K562 (cell line): Measurements from ENCODE around the gene ORC1. TPM values are rescaled to one million over a fixed set of nuclear protein-coding genes. Genes with fewer than 3 reads are reported as not detected.

Experiments
- ATAC-seq: fragments of 200-7000 bp; cut with Tn5 transposase; 3 replicates; pipeline ENCODE4 v1.9.1; 2020; ENCODE audit warnings: moderate library complexity
- BruUV-seq: library from RNA; stranded (reverse); fragments of 400-500 nt; replicated peaks from 2 replicates; lab custom pipeline; 2021; lab: Mats Ljungman, UMichigan
- CTCF ChIA-PET: fragments of 300-600 bp; formaldehyde crosslinking; extraction: SDS; loops from one replicate; lab custom pipeline; 2021; ENCODE audit warnings: low intra/inter-chr PET ratio; lab: Yijun Ruan, JAX
- POLR2A ChIA-PET: fragments of 300-600, 350-650 bp; sonication (Branson Sonifier 250); formaldehyde crosslinking; extraction: SDS; loops from one replicate; lab custom pipeline; 2021; ENCODE audit warnings: antibody characterized with exemption, inconsistent platforms; lab: Yijun Ruan, JAX
- DNase-seq, 4 experiments: peaks; one replicate each; pipeline versions ENCODE4 v3.0.0 to v3.0.0-alpha.2; 2011 to 2018; ENCODE audit warnings: low spot score in 3 of 4, mixed read lengths in 3 of 4; ENCODE audit errors: extremely low read depth in 1 of 4
- FAIRE-seq: peaks from 2 replicates; lab custom pipeline; 2011; peaks lifted over from hg19 to GRCh38; lab: Jason Lieb, UNC
- H2AFZ ChIP-seq: 2 replicates; pipeline ENCODE4 v1.6.0; 2011; ENCODE audit warnings: low read depth, low read length, control low read depth, inconsistent platforms
- H3K27ac ChIP-seq: fragments of 200-600 bp; 3 replicates; pipeline ENCODE4 v1.8.0; 2011; ENCODE audit warnings: low read depth, mild to moderate bottlenecking, control low read depth, inconsistent platforms, low read length, moderate library complexity, mixed read lengths; ENCODE audit errors: extremely low read depth
- H3K27me3 ChIP-seq, 2 experiments: fragments of 300-600 bp in 1 of 2; 2 replicates in 1 of 2; 3 replicates in 1 of 2; pipeline versions ENCODE4 v1.6.0 to v1.8.0; 2011; ENCODE audit warnings: inconsistent platforms in 2 of 2, low read length in 2 of 2, mild to moderate bottlenecking in 1 of 2, mixed read lengths in 1 of 2, moderate library complexity in 1 of 2; ENCODE audit not compliant: control insufficient read depth in 2 of 2, insufficient read depth in 2 of 2
- H3K36me3 ChIP-seq: fragments of 300-600 bp; 3 replicates; pipeline ENCODE4 v1.8.0; 2011; ENCODE audit warnings: mild to moderate bottlenecking, low read length, inconsistent platforms; ENCODE audit not compliant: control insufficient read depth, insufficient read depth
- H3K4me1 ChIP-seq, 2 experiments: fragments of 200-600 bp in 1 of 2; replicated peaks in 1 of 2; 2 replicates in 1 of 2; 3 replicates in 1 of 2; pipeline versions ENCODE4 v1.5.1 to v1.8.0; 2011; ENCODE audit warnings: inconsistent platforms in 2 of 2, low read length in 2 of 2, mild to moderate bottlenecking in 1 of 2, mixed read lengths in 1 of 2, moderate library complexity in 1 of 2; ENCODE audit not compliant: control insufficient read depth in 2 of 2, insufficient read depth in 2 of 2
- H3K4me2 ChIP-seq: 2 replicates; pipeline ENCODE4 v1.6.1; 2011; ENCODE audit warnings: low read length, control low read depth, inconsistent platforms, mixed read lengths; ENCODE audit not compliant: insufficient read depth
- H3K4me3 ChIP-seq: fragments of 200-600 bp; sonication (generic), shearing (Covaris generic); 2 replicates; pipeline ENCODE4 v1.5.1; 2016; ENCODE audit warnings: control low read depth, inconsistent platforms
- H3K79me2 ChIP-seq: fragments of 200-600 bp; 3 replicates; pipeline ENCODE4 v1.8.0; 2011; ENCODE audit warnings: low read length, inconsistent platforms; ENCODE audit not compliant: control insufficient read depth, insufficient read depth
- H3K9ac ChIP-seq, 2 experiments: 2 replicates each; pipeline versions ENCODE4 v1.6.0 to v1.6.1; 2011; ENCODE audit warnings: low read depth in 2 of 2, low read length in 2 of 2, control low read depth in 1 of 2, inconsistent platforms in 1 of 2, mild to moderate bottlenecking in 1 of 2, mixed read lengths in 1 of 2; ENCODE audit not compliant: insufficient read depth in 1 of 2
- H3K9me1 ChIP-seq: one replicate; pipeline ENCODE4 v1.6.0; 2011; ENCODE audit warnings: inconsistent platforms, mild to moderate bottlenecking, low read length, moderate library complexity; ENCODE audit not compliant: control insufficient read depth, insufficient read depth
- H3K9me3 ChIP-seq: replicated peaks from 2 replicates; pipeline ENCODE4 v1.5.1; 2011; ENCODE audit warnings: low read depth, low read length, inconsistent platforms; ENCODE audit not compliant: control insufficient read depth, insufficient read depth
- H4K20me1 ChIP-seq: replicated peaks from 2 replicates; pipeline ENCODE4 v1.6.1; 2011; ENCODE audit warnings: low read length, inconsistent platforms, mixed read lengths; ENCODE audit not compliant: control insufficient read depth, insufficient read depth
- CBFA2T2 ChIP-seq: fragments of 450-650 bp; conservative IDR thresholded peaks from 2 replicates; pipeline ENCODE4 v1.6.1; 2017; ENCODE audit warnings: mild to moderate bottlenecking
- CBFA2T3 ChIP-seq: fragments of 450-650 bp; IDR thresholded peaks from 2 replicates; pipeline ENCODE4 v1.6.1; 2017
- CBX1 ChIP-seq: sonication (generic); IDR thresholded peaks from 2 replicates; pipeline ENCODE4 v1.6.1; 2016; ENCODE audit warnings: antibody characterized with exemption, low read depth, mild to moderate bottlenecking
- FOXM1 ChIP-seq, 2 experiments: fragments of 450-650 bp in 1 of 2; sonication (generic) in 1 of 2; formaldehyde crosslinking in 1 of 2; IDR thresholded peaks; 2 replicates each; pipeline versions ENCODE4 v1.6.1 to v1.9.0; 2017 to 2022; ENCODE audit warnings: low read depth in 2 of 2, mild to moderate bottlenecking in 2 of 2, missing genetic modification reagents in 1 of 2, moderate library complexity in 1 of 2
- FOXP1 ChIP-seq: sonication (generic); formaldehyde crosslinking; IDR thresholded peaks from 2 replicates; pipeline ENCODE4 v1.8.0; 2022; ENCODE audit warnings: mild to moderate bottlenecking, missing genetic modification reagents
- HDGF ChIP-seq: fragments of 450-650 bp; IDR thresholded peaks from 2 replicates; pipeline ENCODE4 v1.6.1; 2016
- MAZ ChIP-seq, 2 experiments: fragments of 450-650 bp in 1 of 2; sonication (generic) in 1 of 2; formaldehyde crosslinking; IDR thresholded peaks in 1 of 2; conservative IDR thresholded peaks in 1 of 2; 2 replicates each; pipeline versions ENCODE4 v1.4.0 to v1.5.0; 2020; ENCODE audit warnings: mild to moderate bottlenecking in 1 of 2, missing genetic modification reagents in 1 of 2
- MBD2 ChIP-seq: sonication (generic); IDR thresholded peaks from 2 replicates; pipeline ENCODE4 v1.6.1; 2016; ENCODE audit warnings: low read depth, borderline replicate concordance
- NELFE ChIP-seq: IDR thresholded peaks from 2 replicates; pipeline ENCODE4 v1.6.1; 2011; ENCODE audit warnings: mild to moderate bottlenecking; ENCODE audit not compliant: insufficient read depth, insufficient read length
- NFE2L1 ChIP-seq: fragments of 450-650 bp; IDR thresholded peaks from 2 replicates; pipeline ENCODE4 v1.6.1; 2016; ENCODE audit warnings: missing genetic modification characterization, low read depth, mild to moderate bottlenecking, missing compliant biosample characterization, moderate library complexity, borderline replicate concordance
- YY1 ChIP-seq, 3 experiments: IDR thresholded peaks; 2 replicates each; pipeline ENCODE4 v1.6.1; 2011; ENCODE audit warnings: low read length in 2 of 3, mild to moderate bottlenecking in 2 of 3, moderate library complexity in 2 of 3, borderline replicate concordance in 1 of 3, control low read depth in 1 of 3, low read depth in 1 of 3; ENCODE audit not compliant: insufficient read depth in 3 of 3, insufficient replicate concordance in 2 of 3, control insufficient read depth in 1 of 3, insufficient read length in 1 of 3; ENCODE audit errors: extremely low read depth in 1 of 3
- ZNF143 ChIP-seq: sonication (generic); formaldehyde crosslinking; IDR thresholded peaks from 2 replicates; pipeline ENCODE4 v1.9.0; 2022; ENCODE audit warnings: mild to moderate bottlenecking, missing genetic modification reagents
- ZNF41 ChIP-seq: fragments of 250-450 bp; sonication (Bioruptor Pico); conservative IDR thresholded peaks from 2 replicates; pipeline ENCODE4 v1.4.0; 2020; ENCODE audit warnings: mild to moderate bottlenecking
- WGBS: fragments of 100-300 bp; shearing (Covaris generic); methylation state at CpG from one replicate; pipeline ENCODE4 v1.1.6; 2016; ENCODE audit warnings: low coverage, mixed read lengths; ENCODE audit not compliant: insufficient coverage; ENCODE audit errors: missing lambda C conversion rate; 5-methylcytosine and 5-hydroxymethylcytosine counted together
- in situ Hi-C: fragments of 300-500 bp; cut with MboI; formaldehyde crosslinking; loops from 4 replicates; pipeline ENCODE4 v1.15.0; 2018; ENCODE audit warnings: inconsistent platforms, mixed read lengths
- intact Hi-C: fragments of 100-400 bp; cut with micrococcal nuclease; formaldehyde crosslinking; loops from 2 replicates; pipeline ENCODE4 v1.14.2; 2022
- polyA plus RNA-seq, 8 experiments: library from polyadenylated mRNA; depleted of rRNA in 4 of 8; stranded (reverse) in 5 of 8; unstranded in 3 of 8; fragments of >200 nt; fragmentation: Nextera tagmentation in 2 of 8; fragmentation: Illumina TruSeq in 1 of 8; extraction: Ambion mirVana in 2 of 8; extraction: Trizol in 1 of 8; gene quantifications; 2 replicates each; pipeline versions ENCODE4 v1.2.1 to v1.2.3, GENCODE V29; 2011 to 2014; ENCODE audit warnings: inconsistent platforms in 1 of 8, missing spikeins in 1 of 8
- total RNA-seq, 7 experiments: library from RNA; depleted of rRNA in 6 of 7; stranded (reverse); fragments of >200 nt in 6 of 7; fragmentation: Illumina TruSeq in 2 of 7; extraction: Trizol in 2 of 7; gene quantifications; 2 replicates each; pipeline versions ENCODE4 v1.2.1 to v1.2.3, GENCODE V29; 2011 to 2021; ENCODE audit warnings: low replicate concordance in 1 of 7
- TF ChIP-seq, protein P1 (sequence below): fragments of 450-650 bp; IDR thresholded peaks from 2 replicates; pipeline ENCODE4 v1.6.1; 2016

ORC1 gene
- total and polyA plus RNA-seq, 9 of the 15 experiments (the other 6 are each of a cell fraction or from before 2014, with no cell fraction given), result 26.4 to 91.6 (median 69.7) TPM

- FAIRE-seq, result no peak
- CTCF ChIA-PET, result interaction anchor here (0.6 kb wide), 1 partner anchor 366 kb away, joined by 7 read pairs; no protein-coding TSS in a partner anchor
- no TSS peak for BruUV-seq
- Histone ChIP-seq H3K4me3 (no peak overlapping the region), H3K27ac (peak overlapping the region; percentile 37; the same call in 2 of the 3 replicates), H3K4me1 (peaks cover 21 to 36% of the 10 kb centered on the region in 2 experiments), H3K9me3 (no peaks in the 10 kb centered on the region), H3K79me2 (peaks cover 22% of the 10 kb centered on the region), H3K9ac (peak overlapping the region; percentile 6 to 71; a peak in 1 of 4 replicates), H3K27me3 (no peaks in the 10 kb centered on the region), H2AFZ (peak overlapping the region; percentile 34), H3K4me2 (peak overlapping the region; percentile 91), H3K9me1 (peaks cover 5% of the 10 kb centered on the region), H3K36me3 (peaks cover 38% of the 10 kb centered on the region), H4K20me1 (no peaks in the 10 kb centered on the region; the same call in 1 of the 2 replicates)
- in situ Hi-C loops (no loop called here), intact Hi-C loops (loop anchor here (2.0 kb wide), 1 partner anchor 224 kb away; the partner anchor contains the start of gene ZFYVE9)
- WGBS, result 27% methylated on average over 5 of the region's 5 CpGs
- POLR2A ChIA-PET, result interaction anchor here (0.6 to 3.7 kb wide), 6 partner anchors 9 to 327 kb away, joined by 3 to 29 read pairs (median 3); partner anchors contain the start of genes ORC1 and PRPF38A
- peak in 1 of 4 experiments; percentile 37 for DNase-seq
- no peak for ATAC-seq
- 0 out of 2 replicates have a peak, but pooled peaks have one; percentile 22 for TF ChIP-seq CBFA2T2
- peak; percentile 52 for TF ChIP-seq CBFA2T3
- no peak for TF ChIP-seq ZNF41 (CRISPR knock-in tag)
- TF ChIP-seq NFE2L1 (tag), result no peak
- TF ChIP-seq, all 486 proteins: peak for 2
Observed at GRCh38 chr1:52367272-52367671, 37.0 kb downstream of the ORC1 start.

GRCh38 chr1:52366517-52366827, 37.8 kb downstream of the ORC1 start:
- no TSS peak for BruUV-seq
- peak overlapping the region; percentile 34; the same call in 2 of the 3 replicates for H3K27ac ChIP-seq
- 11% methylated on average over 8 of the region's 8 CpGs for WGBS
- H3K79me2 ChIP-seq, result peaks cover 22% of the 10 kb centered on the region
- peaks cover 5% of the 10 kb centered on the region for H3K9me1 ChIP-seq
- H3K4me2 ChIP-seq, result peak overlapping the region; percentile 91
- intact Hi-C loops (loop anchor here (2.0 kb wide), 1 partner anchor 224 kb away; the partner anchor contains the start of gene ZFYVE9), in situ Hi-C loops (no loop called here)
- no peaks in the 10 kb centered on the region; the same call in 1 of the 2 replicates for H4K20me1 ChIP-seq
- ATAC-seq (no peak), DNase-seq (no peak), FAIRE-seq (no peak)
- peaks cover 21 to 37% of the 10 kb centered on the region in 2 experiments for H3K4me1 ChIP-seq
- peak overlapping the region; percentile 34 for H2AFZ ChIP-seq
- peak overlapping the region; percentile 77 for H3K4me3 ChIP-seq
- H3K9ac ChIP-seq, result peak overlapping the region; percentile 95 to 98
- H3K27me3 ChIP-seq, result no peaks in the 10 kb centered on the region
- no peaks in the 10 kb centered on the region for H3K9me3 ChIP-seq
- ChIA-PET CTCF (interaction anchor here (1.0 kb wide), 1 partner anchor 318 kb away, joined by 3 read pairs; no protein-coding TSS in a partner anchor), POLR2A (interaction anchor here (0.6 to 3.7 kb wide), 16 partner anchors 9 to 487 kb away, joined by 3 to 29 read pairs (median 3); partner anchors contain the start of genes ORC1 and PRPF38A)
- H3K36me3 ChIP-seq, result peaks cover 42% of the 10 kb centered on the region; the same call in 2 of the 3 replicates
- no peak for TF ChIP-seq FOXP1
- 0 out of 2 replicates have a peak, but pooled peaks have one; percentile 11 for TF ChIP-seq FOXM1 (IDR thresholded peaks at IDR 0.05; ENCODE audit: low read depth)
- TF ChIP-seq FOXM1 (CRISPR knock-in tag; IDR thresholded peaks at IDR 0.05; ENCODE audit: low read depth), result no peak
- no peak for TF ChIP-seq MBD2
- TF ChIP-seq, protein P1, sequence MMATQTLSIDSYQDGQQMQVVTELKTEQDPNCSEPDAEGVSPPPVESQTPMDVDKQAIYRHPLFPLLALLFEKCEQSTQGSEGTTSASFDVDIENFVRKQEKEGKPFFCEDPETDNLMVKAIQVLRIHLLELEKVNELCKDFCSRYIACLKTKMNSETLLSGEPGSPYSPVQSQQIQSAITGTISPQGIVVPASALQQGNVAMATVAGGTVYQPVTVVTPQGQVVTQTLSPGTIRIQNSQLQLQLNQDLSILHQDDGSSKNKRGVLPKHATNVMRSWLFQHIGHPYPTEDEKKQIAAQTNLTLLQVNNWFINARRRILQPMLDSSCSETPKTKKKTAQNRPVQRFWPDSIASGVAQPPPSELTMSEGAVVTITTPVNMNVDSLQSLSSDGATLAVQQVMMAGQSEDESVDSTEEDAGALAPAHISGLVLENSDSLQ, result 0 out of 2 replicates have a peak, but pooled peaks have one; percentile 70
- no peak for TF ChIP-seq MAZ (CRISPR knock-in tag; conservative IDR thresholded peaks at IDR 0.05 in 1 of 2, IDR thresholded peaks at IDR 0.05 in 1 of 2)
- TF ChIP-seq ZNF143, result no peak
- no peak for TF ChIP-seq NELFE
- TF ChIP-seq CBX1, result no peak
- peak in 1 of 3 experiments; percentile 5 for TF ChIP-seq YY1 (IDR thresholded peaks at IDR 0.05; ENCODE audit: borderline replicate concordance in 1 of 3, control insufficient read depth in 1 of 3, extremely low read depth in 1 of 3, insufficient read depth in 3 of 3, insufficient read length in 1 of 3, insufficient replicate concordance in 2 of 3, low read depth in 1 of 3, low read length in 2 of 3)
- 0 out of 2 replicates have a peak, but pooled peaks have one; percentile 70 for TF ChIP-seq HDGF
